H1 (cell line): ENCODE results near the gene POLA2.

Experiments
- EGR1 ChIP-seq: IDR thresholded peaks from 2 replicates; pipeline ENCODE4 v1.6.1; 2011; ENCODE audit warnings: low read depth, low read length, borderline replicate concordance
- EZH2 ChIP-seq: fragments of 200-600 bp; sonication (generic); IDR thresholded peaks from 2 replicates; pipeline ENCODE4 v1.7.1; 2012; ENCODE audit warnings: low read depth, mild to moderate bottlenecking, moderate library complexity, low read length, inconsistent platforms; ENCODE audit not compliant: severe bottlenecking
- GTF2F1 ChIP-seq: IDR thresholded peaks from 2 replicates; pipeline ENCODE4 v1.6.1; 2012; ENCODE audit warnings: low read depth, low read length, improper control_type of control experiment, borderline replicate concordance
- MAFK ChIP-seq: IDR thresholded peaks from 2 replicates; pipeline ENCODE4 v1.6.1; 2012; ENCODE audit warnings: low read depth, mild to moderate bottlenecking, improper control_type of control experiment, low read length
- POLR2A ChIP-seq, 2 experiments: IDR thresholded peaks; 1 replicate in 1 of 2; 2 replicates in 1 of 2; pipeline ENCODE4 v1.6.1; 2011; ENCODE audit warnings: low read depth in 2 of 2, low read length in 2 of 2, mild to moderate bottlenecking in 2 of 2; ENCODE audit errors: control extremely low read depth in 1 of 2
- POLR2AphosphoS5 ChIP-seq: IDR thresholded peaks from 2 replicates; pipeline ENCODE4 v1.6.1; 2011; ENCODE audit warnings: low read depth, low read length
- SIN3A ChIP-seq, 2 experiments: IDR thresholded peaks in 1 of 2; conservative IDR thresholded peaks in 1 of 2; 2 replicates each; pipeline ENCODE4 v1.6.1; 2011 to 2012; ENCODE audit warnings: low read length in 2 of 2, improper control_type of control experiment in 1 of 2, low read depth in 1 of 2, mild to moderate bottlenecking in 1 of 2
- SP1 ChIP-seq: IDR thresholded peaks from 2 replicates; pipeline ENCODE4 v1.6.1; 2011; ENCODE audit warnings: low read depth, low read length
- SUZ12 ChIP-seq: fragments of 200-600 bp; sonication (generic); IDR thresholded peaks from 2 replicates; pipeline ENCODE4 v1.6.1; 2012; ENCODE audit warnings: mild to moderate bottlenecking, inconsistent platforms, low read length, moderate library complexity, mixed read lengths
- TF ChIP-seq, protein P1 (sequence below), 3 experiments: IDR thresholded peaks; 1 replicate in 2 of 3; 2 replicates in 1 of 3; pipeline versions ENCODE4 v1.5.1 to v1.6.1; 2011; ENCODE audit warnings: low read length in 3 of 3, mild to moderate bottlenecking in 3 of 3, inconsistent platforms in 2 of 3, low read depth in 1 of 3, moderate library complexity in 1 of 3; ENCODE audit not compliant: insufficient read depth in 1 of 3; ENCODE audit errors: control extremely low read depth in 1 of 3
- TF ChIP-seq, protein P2 (sequence below): IDR thresholded peaks from 2 replicates; pipeline ENCODE4 v1.6.1; 2012; ENCODE audit warnings: inconsistent platforms

DNA sequence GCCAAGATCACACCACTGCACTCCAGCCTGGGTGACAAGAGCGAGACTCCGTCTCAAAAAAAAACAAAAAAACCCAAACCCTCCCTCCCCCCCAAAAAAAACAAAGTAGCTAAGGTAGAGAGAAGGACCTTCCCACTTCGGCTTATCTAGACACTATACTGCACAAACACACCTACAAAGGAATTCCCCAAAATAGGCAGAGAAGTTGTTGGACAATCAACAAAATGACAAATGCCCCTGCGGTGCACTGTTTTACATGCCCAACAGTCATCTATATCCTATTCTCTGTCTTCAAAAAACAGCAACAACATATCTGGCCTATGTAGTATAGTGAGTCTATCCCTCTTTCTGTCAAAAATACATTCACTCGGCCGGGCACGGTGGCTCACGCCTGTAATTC is 65.3 kb downstream of the POLA2 start:
- TF ChIP-seq POLR2A (IDR thresholded peaks at IDR 0.05; ENCODE audit: control extremely low read depth in 1 of 2, low read depth in 2 of 2, low read length in 2 of 2) (no peak; a peak in 1 of 3 replicates), SUZ12 (no peak), SIN3A (conservative IDR thresholded peaks at IDR 0.05 in 1 of 2, IDR thresholded peaks at IDR 0.05 in 1 of 2; ENCODE audit: low read depth in 1 of 2, low read length in 2 of 2) (no peak), SP1 (no peak), EGR1 (no peak), EZH2 (no peak), GTF2F1 (no peak), POLR2AphosphoS5 (no peak), MAFK (no peak)
- TF ChIP-seq, protein P1, sequence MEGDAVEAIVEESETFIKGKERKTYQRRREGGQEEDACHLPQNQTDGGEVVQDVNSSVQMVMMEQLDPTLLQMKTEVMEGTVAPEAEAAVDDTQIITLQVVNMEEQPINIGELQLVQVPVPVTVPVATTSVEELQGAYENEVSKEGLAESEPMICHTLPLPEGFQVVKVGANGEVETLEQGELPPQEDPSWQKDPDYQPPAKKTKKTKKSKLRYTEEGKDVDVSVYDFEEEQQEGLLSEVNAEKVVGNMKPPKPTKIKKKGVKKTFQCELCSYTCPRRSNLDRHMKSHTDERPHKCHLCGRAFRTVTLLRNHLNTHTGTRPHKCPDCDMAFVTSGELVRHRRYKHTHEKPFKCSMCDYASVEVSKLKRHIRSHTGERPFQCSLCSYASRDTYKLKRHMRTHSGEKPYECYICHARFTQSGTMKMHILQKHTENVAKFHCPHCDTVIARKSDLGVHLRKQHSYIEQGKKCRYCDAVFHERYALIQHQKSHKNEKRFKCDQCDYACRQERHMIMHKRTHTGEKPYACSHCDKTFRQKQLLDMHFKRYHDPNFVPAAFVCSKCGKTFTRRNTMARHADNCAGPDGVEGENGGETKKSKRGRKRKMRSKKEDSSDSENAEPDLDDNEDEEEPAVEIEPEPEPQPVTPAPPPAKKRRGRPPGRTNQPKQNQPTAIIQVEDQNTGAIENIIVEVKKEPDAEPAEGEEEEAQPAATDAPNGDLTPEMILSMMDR (IDR thresholded peaks at IDR 0.05; ENCODE audit: control extremely low read depth in 1 of 3, insufficient read depth in 1 of 3, low read depth in 1 of 3, low read length in 3 of 3): no peak
- TF ChIP-seq, protein P2, sequence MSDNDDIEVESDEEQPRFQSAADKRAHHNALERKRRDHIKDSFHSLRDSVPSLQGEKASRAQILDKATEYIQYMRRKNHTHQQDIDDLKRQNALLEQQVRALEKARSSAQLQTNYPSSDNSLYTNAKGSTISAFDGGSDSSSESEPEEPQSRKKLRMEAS: no peak
